HG02852 (cell line): ENCODE data around the gene PDE6B.
"Not testable (repeated sequence)": the region's sequence is repeated elsewhere in the genome, so short reads cannot be mapped to it uniquely, and the experiment has no call there.

Source experiments
- ATAC-seq: cut with Tn5 transposase; IDR thresholded peaks from one replicate; pipeline ENCODE4 v1.9.1; 2021; ENCODE audit warnings: mild to moderate bottlenecking, moderate library complexity; ENCODE audit not compliant: unreplicated experiment

PDE6B gene

DNA sequence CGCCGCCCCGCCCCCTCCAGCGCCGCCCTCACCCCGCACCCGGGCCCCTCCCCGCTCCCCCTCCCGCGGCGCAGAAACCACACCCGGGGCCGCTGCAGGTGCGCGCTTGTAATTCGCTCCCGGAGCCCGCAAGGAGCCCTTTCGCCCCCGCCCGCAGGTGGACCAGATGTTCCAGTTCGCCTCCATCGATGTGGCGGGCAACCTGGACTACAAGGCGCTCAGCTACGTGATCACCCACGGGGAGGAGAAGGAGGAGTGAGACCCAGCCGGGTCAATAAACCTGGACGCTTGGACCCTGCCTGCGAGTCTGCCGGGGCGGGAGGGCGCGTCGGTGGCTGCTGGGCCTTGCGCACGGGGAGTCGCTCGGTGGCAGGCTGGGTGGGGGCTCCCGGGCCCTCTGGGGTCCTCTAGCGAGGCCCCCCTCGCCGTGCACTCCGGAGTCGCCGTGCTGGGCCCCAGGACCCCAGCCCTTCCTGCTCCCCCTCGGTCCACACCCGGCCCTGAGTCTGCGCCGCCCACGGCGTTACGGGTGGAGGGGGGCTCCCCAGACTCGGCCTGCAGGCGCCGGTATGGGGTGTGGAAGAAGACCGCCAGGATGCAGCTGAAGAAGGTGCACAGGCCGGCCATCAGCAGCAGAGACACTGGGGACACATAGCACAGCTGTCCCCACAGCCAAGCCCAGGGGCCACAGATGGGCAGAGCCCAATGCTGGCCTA lies 56.5 kb downstream of the PDE6B start:
- ATAC-seq = no peak

GRCh38 chr4:682490-683172 lies 57.3 kb downstream of the PDE6B start:
- ATAC-seq = no peak

GRCh38 chr4:683247-683897 lies 58.0 kb downstream of the PDE6B start:
- no peak for ATAC-seq

- no peak for ATAC-seq
Observed at GRCh38 chr4:683982-684622, 58.7 kb downstream of the PDE6B start.

DNA sequence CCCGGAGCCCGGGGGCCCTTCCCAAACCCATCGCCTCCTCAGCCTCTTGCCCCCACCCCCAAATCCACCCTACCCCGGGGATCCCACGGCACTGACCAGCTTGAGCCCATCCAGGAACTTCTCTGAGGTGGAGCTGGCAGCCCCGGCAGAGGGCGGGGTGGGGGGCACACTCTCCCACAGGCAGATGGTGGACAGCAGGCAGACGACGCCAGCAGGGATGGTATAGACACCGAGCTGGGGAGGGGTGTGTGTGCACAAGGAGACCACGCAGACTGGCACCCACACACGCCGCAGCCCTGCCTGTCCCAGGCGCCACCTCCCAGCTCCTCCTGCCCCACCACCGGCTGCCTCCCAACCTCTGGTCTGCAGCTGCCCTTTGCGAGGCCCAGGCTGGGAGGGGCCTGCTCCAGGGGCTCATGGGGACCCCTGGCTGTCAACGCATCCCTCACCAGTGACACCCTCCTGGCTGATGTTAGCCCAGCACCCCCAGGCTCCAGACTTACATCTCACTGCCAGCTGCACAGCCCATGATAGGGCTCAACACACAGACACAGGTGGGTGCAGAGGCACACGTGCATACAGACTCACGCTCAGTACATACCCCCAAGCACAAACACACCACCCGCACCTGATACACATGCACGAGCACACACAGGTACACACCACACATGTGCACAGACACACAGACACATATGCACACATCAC lies 59.4 kb downstream of the PDE6B start:
- no peak for ATAC-seq

DNA sequence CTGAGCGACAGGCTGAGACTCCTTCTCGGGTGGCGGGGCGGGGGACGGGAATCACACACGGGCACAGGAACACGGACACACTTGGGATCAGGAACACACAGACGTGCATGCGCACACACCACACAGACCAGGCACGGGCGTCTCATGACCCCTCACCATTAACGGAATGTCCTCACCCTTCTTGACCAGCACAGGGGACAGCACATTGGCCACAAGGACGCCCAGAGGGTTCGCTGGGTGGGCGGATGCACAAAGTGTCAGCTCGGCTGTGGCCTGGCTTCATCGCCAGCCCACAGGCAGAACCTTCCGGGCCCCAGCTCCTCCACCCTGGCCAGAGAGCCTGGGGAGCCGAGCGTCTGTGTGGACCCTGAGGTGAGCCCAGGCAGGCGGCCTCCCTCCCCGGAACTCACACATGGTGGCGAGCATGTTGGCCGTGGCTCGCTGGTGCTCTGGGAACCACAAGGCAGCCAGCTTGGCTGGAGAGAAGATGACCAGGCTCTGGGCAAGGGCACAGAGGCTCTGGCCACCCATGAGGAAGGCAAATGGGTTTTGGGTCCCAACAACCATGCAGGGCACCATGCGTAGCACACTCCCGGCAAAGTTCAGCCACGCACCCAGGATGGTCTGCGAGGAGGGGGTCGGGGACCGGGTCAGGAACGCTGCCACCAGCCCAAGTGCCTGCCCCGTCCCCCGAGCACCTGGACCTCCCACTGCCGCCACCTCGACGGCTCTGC lies 60.5 kb downstream of the PDE6B start:
- no peak for ATAC-seq

DNA sequence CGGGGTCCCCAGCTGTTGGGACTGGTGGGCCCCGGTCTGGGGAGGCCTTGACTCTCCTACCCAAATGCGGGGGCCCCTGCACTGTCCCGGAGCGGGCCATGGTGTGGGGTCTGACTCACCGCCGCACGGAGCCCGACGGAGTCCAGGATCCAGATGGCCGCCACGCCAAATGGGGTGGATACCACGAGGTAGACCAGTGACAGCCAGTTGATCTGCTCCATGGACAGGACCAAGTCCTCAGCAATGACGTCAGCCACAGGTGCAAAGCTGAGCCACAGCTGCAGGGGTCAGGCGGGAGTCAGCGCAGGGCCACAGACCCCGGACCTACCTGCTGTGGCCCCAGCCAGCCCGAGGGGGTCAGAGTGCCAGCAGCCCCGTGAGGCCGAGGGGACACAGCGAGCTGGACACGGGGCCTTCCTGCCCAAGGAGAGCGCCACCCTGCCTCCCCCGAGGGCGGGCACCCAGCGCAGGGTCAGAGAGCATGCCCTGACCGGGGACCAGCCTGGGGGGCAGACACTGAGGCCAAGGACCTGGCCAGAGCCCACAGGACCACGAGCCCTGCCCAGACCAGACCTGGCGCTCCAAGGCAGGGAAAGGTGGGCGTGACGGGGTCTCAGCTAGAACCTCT lies 61.2 kb downstream of the PDE6B start:
- no peak for ATAC-seq

DNA sequence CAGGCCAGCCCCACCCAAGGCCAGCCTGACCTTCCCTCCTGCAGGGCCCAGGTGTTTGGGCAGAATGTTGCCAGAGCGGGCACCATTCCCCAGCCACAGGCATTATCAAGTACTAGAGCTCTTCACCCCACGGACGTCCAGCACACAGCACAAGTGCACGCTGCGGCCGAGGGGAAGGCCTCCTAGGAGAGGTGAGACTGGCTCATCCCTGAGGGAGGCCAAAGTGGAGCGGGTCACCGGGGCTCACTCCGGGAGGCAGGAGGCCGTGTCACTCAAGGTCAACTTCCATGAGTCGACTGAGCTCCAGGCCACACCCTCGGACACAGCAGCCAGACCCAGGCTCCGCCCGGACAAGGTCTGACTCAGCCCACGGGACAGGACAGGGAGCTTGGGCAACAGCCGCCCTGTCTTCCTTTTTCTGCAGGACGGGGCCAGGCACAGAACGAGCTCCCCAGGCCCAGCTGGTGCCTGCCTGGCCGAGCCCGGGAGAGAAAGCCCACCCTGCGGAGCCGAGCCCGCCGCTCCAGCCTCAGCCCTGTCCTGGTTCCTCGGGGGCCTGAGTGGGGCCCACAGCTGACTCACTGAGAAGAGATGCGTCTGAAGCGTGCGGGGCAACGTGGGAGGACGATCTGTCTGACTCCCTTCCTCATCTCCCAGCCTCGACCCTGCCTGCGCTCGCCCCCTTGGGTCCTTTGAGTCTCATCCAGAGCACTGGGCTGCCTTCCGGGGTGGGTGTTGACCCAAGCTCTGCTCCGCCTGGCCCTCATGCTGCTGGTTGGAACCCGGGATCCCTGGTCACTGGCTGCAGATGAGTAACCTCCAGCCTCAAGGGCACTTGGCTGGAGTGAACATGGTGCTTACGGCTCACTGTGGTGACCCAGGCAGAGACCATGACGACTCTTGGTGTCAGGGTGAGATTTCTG lies 61.9 kb downstream of the PDE6B start:
- no peak for ATAC-seq

DNA sequence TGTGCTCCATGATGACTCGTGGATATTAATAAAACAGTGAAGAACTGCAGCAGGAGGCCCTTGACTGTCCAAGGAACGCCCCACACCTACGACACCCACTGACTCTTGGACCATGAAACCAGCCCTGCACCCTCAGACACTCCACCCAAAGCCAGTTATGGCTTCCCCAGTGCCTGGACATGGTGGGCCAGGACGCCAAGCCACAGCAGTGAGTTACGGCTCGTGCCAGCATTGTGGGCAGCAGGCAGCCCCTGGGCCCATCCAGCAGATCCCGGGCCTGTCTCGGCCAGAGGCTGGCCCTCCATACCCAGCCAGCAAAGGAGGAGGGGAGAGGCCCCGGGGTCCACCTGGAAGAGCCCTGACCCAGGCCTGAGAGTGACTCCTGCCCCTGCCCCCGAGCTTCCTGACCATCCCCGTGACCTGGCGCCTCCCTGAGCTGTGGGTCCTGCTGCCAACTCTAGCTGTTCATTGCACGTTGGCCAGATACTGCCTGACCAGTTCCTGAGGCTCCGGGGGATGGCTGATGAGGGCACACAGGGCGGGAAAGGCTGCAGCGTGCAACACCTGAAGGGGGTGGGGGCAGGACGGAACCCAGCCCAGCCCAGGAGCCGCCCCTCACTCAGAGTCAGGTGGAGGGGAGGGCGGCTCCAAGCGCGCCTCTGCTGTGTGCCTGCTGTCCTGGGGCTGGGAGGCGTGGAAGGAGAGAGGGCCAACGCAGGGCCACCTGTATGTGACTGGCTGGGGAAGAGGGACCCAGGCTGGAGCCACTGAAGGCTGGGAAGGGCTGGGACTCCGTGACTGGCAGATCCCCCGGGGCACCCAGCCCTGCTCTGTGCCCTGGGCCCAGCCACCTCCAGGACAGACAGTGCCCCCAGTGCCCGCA lies 62.8 kb downstream of the PDE6B start:
- no peak for ATAC-seq

DNA sequence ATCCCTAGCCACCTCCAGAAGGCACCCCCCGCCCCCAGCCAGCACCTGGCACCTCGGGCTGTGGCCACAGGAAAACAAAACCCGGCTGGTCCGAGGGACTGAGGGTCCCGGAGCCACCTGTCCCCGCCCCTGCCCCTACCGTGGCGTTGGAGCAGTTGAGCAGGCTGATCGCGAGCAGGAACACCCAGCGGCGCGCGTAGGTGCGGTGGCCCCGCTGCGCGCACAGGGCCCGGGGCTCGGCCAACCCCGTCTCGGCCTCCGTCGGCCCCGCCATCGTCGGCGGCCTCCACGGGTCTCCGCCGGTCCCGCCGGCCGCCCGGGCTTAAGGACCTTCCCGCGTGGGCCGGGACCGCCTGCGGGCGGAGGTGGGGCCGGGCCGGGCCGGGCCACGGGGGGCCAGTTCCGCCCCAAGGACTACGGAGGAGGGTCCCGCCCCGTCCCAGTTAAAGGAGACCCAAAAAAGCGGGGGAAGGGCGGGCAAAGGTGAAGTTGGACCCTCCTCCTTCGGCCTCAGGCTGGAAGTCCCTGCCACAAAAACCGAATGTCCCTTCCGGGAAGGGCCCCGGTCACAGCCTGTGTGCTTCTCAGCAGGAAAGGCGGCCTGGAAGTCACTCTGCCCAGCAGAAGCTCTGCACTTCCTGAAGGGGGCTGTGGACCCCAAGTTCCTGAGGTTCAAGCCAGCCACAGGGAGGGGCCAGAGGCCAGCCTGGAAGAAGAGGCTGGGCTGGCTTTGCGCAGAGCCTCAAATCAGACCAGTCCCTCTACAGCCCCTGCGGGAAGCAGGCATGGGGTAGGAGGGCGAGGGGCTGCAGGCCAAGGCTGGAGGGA lies 63.7 kb downstream of the PDE6B start, which contains the start of gene SLC49A3:
Gene SLC49A3, minus strand, starts transcription at position 298 of the 828 bp plus-strand sequence. Its CDS starts 24 bp downstream, at position 274.
- ATAC-seq = no peak

DNA sequence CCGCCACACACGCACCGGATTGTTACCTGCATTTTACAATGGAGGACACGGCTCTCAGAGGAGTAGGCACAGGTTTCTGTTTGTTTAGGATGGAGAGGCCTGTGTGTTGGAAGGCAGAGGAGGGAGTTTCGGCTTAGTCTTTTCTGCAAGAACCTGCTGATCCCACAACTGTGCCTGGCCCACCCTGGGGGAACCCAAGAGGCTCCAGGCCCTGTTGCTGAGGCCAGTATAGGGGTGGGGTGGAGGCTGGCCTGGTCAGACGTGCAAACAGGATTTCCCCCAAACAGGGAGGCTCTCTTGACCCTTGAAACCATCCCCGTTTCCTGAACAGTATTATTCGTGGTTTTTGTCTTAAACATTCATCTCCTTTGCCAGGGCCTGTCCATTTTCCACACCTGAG lies 64.3 kb downstream of the PDE6B start:
- ATAC-seq = no peak

DNA sequence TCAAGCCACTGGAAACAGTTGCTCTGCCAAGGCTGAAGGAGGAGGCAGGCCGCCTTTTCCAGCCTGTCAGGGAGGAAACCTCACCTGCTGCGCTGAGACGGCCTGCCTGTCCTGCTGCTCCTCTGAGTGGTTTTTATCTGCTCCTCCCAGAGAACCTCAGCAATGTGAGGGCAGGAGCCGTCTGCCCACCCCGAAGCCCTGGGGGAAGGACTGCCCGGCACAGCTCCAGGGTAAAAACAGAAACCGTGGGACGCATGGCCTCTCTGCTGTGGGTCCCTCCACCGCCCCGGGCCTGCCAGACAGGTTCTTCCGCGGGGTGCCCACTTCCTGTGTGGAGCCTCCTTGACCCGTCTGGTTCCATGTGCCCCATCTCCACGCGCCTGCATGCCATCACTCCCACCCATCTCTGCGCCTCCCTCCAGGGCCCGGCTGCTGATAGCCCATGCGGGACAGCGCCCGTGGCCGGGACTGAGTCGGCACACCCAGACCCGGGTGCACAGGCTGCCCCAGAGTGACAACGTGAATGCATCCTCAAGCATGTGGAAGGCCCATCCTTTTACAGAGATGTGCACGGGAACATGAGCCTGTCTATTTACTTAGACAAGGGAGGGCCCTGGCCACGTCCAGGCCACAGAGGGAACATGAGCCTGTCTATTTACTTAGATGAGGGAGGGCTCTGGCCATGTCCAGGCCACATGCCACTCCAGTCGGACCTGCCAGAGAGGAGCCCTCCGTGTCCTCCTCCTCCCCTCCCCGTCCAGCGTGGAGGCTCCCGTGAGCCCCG lies 67.6 kb downstream of the PDE6B start:
- no peak for ATAC-seq

GRCh38 chr4:694341-694940 lies 69.1 kb downstream of the PDE6B start:
- not testable (repeated sequence) for ATAC-seq

- no peak for ATAC-seq
Observed at GRCh38 chr4:699816-700580, 74.6 kb downstream of the PDE6B start.
